Measurements from ENCODE around the gene RASGRP2.

RASGRP2 gene

DNA sequence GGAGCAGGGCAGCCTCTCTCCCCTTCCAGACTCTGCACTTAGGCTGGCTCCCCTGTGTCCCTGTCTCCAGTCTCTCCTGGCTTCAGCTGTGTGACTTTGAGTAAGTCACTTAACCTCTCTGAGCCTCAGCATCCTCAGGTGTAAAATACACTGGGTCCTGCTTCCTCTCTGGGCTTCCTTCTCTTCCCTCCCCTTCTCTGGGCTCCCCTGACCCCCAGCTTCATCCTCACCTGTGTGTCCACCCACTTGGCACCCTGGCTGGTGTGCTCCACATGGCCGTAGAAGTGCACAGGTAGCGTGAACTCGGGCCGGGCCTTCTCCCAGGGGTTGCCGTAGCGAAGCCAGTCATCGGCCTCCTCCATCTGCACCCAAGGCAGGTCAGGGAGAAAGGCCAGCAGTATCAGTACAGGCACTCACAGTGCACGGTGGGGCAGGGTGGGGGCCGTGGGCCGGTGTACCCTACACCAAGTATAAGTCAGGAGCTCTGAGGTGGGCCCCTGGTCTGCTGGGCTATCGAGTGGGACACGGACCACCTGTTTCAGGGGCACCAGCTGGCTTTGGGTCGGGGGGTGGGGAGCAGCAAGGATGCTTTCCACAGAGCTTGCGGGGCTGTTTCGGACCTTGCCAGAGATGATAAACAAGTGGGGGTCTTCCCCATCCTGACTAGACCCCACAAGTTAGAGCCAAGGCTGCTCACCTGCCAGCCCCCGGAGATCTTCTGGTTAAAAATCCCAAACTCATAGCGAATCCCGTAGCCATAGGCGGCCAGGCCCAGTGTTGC is 13.8 kb upstream of the RASGRP2 start:
- no peak for DNase-seq (ENCODE audit: low read depth in 2 of 2, low spot score in 1 of 2)

DNA sequence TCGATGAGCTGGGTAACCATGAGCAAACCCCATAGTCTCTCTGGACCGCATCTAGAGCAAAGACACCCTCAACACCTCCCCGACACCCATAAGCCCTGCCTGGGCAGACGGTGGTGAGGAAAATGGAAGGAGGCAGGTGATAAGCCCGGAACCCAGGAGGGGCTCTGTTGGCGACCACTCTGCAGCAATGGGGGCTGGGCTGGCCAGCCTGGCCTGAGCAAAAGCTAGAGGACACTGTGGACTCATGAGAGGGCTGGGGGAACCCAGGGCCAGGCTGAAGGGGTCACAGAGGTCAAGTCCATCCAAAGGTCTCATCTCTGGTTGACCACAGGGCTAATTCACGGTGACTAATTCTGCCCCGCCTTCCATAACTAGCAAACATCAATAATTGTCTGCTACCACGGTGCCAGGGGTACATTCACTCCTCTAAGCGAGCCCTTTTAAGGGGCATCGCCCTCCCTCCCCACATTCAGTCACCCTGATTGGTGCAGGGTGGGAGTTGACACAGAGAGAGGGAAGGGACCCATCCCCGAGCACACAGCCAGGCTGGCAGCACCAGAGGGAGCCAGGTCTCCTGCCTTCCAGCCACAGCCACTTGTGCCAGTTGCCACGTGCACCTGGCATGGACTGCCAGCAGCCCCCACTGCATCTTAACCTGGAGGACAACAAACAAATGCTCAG is 11.9 kb upstream of the RASGRP2 start:
- DNase-seq (ENCODE audit: low read depth in 2 of 2, low spot score in 1 of 2), result no peak

DNA sequence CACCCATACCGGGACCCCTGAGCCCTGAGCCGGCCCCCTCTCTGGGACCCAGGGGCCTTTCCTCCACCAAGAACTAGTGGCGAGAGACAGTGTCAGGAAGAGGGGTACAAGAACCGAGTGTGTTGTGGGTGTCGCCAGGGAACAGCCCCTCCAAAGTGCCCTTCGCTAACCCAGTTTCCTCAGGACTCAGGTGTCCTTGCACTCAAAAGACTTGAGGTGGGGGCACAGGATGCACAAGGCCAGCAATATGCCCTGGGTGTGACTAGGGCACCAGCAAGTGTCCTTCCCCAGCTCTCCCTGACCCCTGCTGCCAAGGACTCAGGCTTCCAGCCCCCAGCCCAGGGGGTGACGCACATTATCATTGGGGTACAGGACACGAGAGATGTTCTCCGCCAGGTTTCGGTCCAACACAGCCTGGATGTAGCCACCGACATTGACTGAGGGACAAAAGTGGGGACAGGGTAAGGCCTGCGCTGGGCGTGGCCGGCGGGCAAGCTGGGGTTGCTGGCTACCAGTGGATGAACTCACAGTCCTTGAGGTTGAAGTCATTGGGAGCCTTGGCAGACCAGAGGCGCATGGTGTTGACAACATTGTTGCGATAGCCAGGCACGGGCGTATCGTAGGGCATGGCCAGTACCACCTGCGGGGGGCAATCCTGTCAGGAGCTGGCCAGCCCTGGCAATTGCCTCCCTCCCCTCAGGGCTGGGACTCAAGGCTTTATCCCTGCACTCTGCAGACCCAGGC is 11.1 kb upstream of the RASGRP2 start:
- no peak for DNase-seq (ENCODE audit: low read depth in 2 of 2, low spot score in 1 of 2)

DNA sequence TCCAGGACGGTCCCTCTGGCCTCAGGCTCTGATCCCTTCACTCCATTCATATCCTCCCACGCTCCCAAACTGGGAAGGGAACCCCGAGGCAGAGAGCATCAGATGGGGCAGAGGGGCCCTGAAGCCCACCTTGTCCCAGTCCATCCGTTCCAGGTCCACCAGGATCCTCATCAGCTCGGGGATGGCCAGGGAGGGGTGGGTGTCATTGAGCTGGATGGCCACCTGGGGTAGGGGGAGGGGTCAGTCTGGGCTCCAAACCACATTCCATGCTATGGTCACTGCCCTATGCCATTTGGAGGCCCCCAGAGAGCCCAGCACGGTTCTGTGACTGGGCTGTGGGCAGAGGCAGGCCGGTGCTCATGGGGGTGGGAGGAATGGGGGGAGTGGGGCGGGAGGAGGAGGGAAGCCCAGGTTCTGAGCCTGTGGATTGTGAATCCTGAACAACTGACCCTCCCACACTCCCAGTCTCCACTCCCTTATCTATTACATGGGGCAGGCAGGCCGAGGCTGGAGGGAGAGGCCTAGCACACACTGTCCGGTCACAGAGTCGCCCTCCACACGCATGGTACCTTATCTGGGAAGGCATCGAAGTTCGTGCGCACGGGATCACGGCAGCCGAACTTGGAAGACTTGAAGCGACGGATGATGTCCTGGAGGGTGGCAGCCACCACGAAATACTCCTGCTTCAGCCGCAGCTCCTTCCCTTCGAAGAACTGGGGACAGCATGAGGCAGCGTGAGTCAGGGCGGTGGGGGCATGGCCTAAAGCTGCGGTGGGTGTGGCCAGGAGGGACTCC is 10.4 kb upstream of the RASGRP2 start:
- DNase-seq (ENCODE audit: low read depth in 2 of 2, low spot score in 1 of 2), result no peak

DNA sequence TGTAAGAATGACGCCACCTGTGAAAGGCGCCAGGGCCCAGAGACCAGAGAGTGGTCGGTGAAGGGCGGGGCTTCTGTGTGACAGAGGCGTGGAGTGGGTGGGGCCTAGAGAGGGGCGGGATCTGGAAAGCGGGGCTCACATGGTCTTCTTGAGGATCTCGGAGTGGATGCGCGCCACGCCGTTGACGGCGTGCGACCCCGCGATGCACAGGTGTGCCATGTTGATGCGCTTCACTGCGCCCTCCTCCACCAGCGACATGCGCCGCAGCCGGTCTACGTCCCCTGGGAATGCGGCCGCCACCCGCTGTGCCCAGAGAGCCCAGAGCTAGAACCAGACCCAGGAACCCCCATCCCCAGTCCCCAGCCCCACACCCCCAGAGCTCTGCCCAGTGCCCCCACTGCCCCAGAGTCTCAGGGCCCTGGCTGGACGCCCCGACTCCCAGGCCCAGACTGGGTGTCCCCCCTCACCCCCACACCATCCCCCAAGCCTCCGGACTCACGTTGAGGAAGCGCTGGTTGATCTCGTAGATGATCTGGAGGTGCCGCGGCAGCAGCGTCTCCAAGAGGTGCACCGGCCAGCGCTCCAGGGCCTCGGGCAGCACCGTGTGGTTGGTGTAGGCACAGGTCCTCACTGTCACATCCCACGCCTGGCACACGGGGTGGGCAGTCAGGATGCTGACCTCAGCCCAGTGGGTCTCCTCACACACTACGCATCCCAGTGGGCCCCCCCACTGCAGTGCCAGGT is 9.6 kb upstream of the RASGRP2 start:
- no peak for DNase-seq (ENCODE audit: low read depth in 2 of 2, low spot score in 1 of 2)

DNA sequence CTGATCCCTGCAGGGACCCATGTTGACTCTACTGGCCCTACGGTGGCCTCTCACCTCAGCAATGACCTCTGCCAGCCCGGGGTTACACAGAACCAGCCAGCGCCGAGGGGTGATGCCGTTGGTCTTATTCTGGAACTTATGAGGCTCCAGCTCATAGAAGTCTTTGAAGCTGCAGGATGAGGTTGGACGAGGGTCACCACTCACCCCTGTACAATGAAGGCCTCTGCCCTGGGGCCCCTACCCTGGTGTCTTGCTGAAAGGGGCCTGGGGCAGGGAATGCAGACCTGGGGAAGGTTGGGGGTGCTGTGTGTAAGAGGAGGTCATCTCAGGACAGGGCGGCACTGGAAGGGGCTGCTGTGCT is 9.1 kb upstream of the RASGRP2 start:
- DNase-seq (ENCODE audit: low read depth in 2 of 2, low spot score in 1 of 2), result no peak

DNA sequence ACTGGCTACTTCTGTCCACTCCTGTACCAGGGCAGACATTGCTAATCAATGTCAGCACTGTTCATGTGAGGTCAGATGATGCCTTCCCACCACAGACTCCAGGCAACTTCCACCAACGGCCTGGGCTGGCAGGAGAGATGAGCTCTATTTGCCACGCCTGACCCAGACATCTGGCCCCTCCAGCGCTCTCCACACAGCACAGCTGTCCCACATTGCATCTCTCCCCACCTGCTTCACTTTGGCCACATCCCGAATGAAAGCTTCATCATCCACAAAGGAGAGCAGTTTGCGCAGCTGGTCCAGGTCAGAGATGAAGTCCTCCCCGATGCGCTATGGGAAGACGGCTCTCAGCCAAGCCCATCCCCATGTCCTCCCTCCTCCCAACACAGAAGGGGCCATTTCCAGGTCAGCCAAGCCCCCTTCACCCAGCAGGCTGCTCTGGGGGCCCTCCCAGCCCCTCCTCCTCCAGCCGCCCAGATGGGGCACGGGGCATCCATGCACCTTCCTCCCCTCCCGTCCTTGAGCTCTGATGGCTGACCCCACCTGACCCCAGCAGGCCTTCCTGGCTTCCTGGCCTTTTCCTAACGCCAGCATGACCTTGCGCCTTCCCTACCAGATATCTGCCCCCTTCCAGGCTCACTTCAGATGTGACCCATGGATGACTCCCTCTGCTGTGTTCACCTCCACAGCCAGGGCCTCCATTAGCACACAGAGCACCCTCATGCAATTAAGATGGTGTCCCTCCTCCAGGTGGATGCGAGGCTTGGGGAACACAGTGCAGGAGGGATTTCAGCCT is 8.4 kb upstream of the RASGRP2 start:
- DNase-seq (ENCODE audit: low read depth in 2 of 2, low spot score in 1 of 2), result no peak

DNA sequence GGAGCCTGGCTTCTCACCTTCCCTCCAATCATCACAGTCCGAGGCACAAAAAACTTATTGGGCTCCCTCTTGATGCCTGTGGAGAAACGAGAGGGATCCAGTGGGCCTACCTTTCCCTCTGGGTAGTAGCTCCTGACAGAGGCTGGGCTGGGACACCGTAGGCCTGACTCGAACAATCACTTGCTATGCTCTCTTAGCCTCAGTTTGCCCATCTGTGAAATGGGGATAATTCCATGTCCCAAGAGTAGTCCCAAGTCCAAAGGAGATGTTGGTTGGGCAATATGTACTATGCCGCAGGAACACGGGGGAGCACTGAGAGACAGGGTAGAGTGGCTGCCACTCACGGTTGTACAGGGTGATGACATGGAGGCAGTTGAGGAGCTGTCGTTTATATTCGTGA is 7.6 kb upstream of the RASGRP2 start:
- no peak for DNase-seq (ENCODE audit: low read depth in 2 of 2, low spot score in 1 of 2)

DNA sequence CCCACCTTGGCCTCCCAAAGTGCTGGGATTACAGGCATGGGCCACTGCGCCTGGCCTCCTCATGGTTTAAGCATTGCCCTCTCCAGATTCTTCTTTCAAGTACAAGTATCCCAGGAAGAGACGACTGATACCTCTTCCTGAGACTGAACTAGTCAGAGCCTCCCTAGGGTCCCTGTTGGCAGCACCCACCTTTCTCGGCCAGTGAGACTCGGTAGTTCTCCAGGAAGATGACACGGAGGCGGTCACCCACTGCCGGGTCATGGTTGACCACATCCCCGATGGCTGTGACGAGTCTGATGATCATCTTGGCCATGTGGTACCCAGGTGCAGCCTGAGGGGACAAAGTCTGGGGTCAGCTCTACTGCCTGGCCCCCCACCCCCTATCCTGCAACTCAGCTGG is 7.2 kb upstream of the RASGRP2 start:
- no peak for DNase-seq (ENCODE audit: low read depth in 2 of 2, low spot score in 1 of 2)

DNA sequence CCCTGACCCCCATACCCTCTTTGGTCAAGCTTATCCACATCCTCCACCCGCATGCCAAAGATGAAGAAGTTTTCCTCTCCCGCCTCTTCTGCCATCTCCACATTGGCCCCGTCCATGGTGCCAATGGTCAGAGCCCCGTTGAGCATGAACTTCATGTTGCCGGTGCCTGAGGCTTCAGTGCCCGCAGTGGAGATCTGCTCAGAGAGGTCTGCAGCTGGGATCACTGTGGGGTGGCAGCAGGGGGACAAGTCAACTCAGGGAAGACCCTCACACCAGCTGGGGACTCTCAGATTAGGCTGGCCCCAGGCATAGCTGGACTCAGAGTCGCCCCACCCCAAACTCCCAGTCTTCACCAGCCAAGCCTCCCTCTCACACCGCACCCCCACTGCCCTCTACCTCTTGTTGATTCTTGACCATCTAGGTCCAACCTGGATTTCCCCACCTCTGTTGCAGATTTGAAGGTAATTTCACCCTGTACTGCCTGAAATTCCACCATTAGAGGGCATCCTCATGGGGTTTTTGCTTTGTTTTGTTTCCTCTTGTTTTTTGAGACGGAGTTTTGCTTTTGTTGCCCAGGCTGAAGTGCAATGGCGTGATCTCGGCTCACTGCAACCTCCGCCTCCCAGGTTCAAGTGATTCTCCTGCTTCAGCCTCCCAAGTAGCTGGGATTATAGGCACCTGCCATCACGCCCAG is 6.6 kb upstream of the RASGRP2 start:
- no peak for DNase-seq (ENCODE audit: low read depth in 2 of 2, low spot score in 1 of 2)

DNA sequence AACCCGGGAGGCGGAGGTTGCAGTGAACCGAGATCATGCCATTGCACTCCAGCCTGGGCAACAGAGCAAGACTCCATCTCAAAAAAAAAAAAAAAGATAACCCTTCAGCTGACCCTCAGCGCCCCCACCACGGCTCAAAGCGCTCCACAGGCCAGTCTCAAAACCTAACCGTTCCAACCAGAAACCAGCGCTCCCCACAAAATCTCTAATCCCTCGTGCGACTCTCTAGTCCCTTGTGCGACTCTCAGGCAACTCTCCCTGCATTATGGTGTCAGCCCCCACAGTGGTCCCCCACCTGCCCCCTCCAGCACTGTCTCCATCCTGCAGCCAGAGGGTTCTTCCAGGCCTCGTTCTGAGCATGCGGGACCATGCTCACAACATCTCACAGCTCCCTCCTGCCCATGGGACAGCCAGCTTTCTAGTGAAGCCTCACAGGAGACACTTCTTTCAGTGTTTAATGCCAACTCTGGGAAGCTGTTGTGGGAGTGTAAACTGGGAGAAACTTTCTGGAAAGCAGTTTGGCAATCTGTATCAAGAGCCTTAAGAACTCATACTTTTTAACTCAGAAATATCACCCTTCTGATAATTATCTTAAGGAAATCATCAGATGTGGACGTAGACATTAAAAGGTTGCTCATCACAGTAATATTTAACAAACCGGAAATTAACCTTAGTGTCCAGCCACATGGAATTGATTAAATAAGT is 4.2 kb upstream of the RASGRP2 start:
- DNase-seq (ENCODE audit: low read depth in 2 of 2, low spot score in 1 of 2), result no peak

DNA sequence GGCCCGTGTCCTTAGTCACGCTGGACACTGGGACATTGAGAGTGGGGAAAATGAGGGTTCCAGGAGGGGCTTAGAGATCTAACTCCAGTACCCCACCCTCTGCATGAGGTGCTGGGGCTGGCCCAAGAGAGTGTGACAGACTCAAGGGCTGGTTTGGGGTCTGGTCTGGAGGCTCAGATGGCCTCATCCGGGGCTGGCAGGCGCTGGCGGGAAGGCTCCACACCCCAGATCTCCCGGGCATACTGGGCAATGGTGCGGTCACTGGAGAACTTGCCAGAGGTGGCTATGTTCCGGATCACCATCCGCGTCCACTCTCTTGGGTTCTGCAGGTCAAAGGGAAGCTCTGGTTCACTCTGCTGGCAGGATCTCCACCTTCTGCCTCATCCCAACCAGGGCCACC is 2.5 kb upstream of the RASGRP2 start:
- no peak for DNase-seq (ENCODE audit: low read depth in 2 of 2, low spot score in 1 of 2)

DNA sequence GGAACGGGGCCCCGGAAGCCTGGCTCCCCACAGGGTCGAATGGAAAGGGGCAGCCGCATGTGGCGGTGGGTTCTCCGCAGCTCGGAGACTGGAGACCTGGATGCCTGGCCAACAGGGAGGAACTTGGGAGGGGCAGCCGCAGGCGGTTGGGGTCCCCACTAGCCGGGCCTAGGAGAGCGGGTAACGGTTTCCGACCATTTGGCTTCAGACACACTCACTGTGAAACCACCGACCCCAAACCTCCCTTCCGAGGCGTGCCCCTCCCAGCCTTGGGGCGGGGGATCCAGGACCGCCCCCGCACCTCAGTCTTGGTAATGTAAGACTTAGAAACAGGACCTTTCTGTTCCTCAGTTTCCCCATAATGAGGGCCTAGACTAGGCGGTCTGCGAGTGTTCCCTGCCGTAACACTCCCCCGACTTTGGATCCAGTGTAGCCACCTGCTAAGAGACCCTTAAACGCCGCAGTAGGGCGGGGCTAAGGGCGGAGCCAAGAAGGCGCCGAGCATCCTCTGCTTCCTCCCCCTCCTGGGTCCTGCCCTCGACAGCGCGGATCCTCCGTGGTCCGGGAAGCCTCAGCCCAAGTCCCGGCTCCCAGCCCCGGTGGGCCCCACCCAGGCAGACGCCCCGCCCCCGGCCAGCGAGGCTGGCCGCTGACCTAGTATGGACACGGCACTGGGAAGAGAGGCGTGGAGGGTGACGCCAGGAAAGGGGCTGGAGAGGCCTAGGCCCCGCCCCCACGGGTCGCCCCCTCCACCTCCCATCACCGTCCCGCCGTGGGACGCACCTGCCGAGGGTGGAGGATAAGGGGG is 1.8 kb upstream of the RASGRP2 start:
- peak; percentile 44 to 64 for DNase-seq (ENCODE audit: low read depth in 2 of 2, low spot score in 1 of 2)

DNA sequence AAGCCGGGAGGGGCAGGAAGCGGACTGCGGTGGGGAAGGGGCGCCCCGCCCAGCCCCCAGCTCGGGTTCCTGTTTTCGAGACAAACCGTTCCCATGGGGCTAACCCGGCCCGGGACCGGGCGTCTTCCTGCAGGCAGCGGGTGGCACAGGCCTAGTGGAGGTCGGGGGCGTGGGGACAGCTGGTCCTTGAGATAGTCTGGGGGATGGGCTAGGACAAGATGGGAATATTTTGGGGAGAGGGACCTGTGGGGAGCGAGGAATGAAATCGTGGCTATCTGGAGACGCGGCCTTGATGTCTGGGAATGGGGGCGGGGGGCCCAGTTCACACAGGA is 1.2 kb upstream of the RASGRP2 start:
- DNase-seq (ENCODE audit: low read depth in 2 of 2, low spot score in 1 of 2), result peak; percentile 26 to 54

DNA sequence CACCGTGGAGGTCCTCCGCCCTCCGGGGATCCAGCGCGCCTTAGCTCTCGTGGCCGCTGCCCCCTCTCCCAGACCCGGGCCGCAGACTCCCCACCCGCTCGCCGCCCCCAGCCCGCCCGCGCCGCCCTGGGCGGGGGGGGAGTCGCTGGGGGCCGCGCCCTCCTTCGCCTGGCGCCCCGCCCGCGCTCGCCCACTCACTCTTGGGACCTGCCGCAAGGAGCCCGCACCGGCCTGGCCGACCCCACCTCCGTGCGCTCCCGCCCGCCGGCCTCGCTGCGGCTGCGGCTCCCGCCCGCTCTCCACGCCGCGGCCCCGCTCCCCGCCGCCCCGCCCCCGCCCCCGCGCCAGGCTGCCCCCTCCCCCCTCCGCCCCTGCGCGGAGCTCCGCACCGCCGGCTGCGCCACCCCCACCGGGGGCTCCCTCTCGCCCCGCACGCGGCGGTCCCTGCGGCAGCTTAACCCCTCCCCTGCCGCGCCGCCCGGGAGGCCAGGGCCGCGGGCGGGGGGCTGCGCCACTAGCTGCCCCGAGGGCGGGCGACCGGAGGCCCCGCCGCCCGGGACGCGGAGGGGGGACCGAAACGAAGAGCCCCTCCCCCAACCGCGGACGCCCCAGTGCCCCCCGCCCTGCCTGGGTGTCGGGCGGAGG is 724 bp upstream of the RASGRP2 start:
- DNase-seq (ENCODE audit: low read depth in 2 of 2, low spot score in 1 of 2), result no peak

DNA sequence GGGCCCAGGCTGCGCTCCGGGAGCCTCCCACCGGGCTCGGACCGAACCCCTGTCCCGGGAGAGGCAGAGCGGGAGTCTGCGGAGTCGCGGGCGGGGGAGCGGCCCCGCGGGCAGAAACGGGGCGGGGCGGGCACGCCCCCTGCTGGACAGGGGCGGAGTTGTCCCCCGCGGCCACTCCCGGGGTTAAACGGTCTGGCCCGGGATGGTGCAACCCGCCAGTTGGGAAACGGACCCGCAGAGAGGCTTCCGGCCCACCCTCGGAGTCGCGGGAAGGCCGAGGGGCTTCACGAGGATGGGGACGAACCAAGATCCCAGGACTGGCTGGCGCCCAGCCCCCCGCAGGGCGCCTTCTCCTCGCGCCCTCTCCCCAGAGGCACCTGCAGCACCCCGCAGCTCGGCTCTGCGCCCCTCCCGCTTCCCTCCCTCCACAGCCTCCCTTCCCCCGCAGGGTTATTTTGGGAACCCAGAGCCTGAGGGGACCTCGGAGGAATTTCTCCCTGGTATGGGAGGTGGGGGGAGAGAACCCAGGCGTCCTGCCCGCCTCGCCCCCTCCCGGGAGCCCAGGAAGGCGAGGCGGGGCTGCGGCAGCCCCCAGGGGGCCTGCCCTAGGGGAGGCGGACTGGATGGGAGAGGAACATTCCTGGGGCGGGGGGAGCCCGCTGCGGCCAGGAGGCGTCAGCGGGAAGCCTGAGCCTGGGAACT is 902 bp downstream of the RASGRP2 start:
- peak; percentile 40 to 53 for DNase-seq (ENCODE audit: low read depth in 2 of 2, low spot score in 1 of 2)

Data from stimulated activated CD8-positive, alpha-beta memory T cell treated with anti-CD3 and anti-CD28 coated beads, Interleukin-4, amount 100 ng/mL, for 4 hours (primary cell).